GM12878 (cell line): ENCODE results near the gene ZMYND10. TPM values are rescaled to one million over a fixed set of nuclear protein-coding genes. Genes with fewer than 3 reads are reported as not detected.

Experiments
- ATAC-seq: fragments of 200-7000 bp; cut with Tn5 transposase; 3 replicates; pipeline ENCODE4 v1.9.1; 2020; ENCODE audit warnings: mild to moderate bottlenecking, moderate library complexity
- BruUV-seq: library from RNA; stranded (reverse); fragments of 400-500 nt; replicated peaks from 2 replicates; lab custom pipeline; 2021; lab: Mats Ljungman, UMichigan
- CTCF ChIA-PET: fragments of 300-600 bp; sonication (Branson Sonifier 250); formaldehyde crosslinking; extraction: SDS; loops from one replicate; lab custom pipeline; 2021; ENCODE audit warnings: inconsistent platforms; lab: Yijun Ruan, JAX
- POLR2A ChIA-PET: fragments of 350-600 bp; formaldehyde crosslinking; extraction: SDS; loops from one replicate; lab custom pipeline; 2021; ENCODE audit warnings: inconsistent platforms; lab: Charles Lee
- RAD21 ChIA-PET: fragments of 300-600 bp; sonication (Branson Sonifier 250); formaldehyde crosslinking; loops from one replicate; lab custom pipeline; 2023; ENCODE audit warnings: antibody characterized with exemption; ENCODE audit not compliant: unreplicated experiment; lab: Charles Lee
- SMC1A ChIA-PET: fragments of 300-600 bp; sonication (Branson Sonifier 250); formaldehyde crosslinking; loops from one replicate; lab custom pipeline; 2023; ENCODE audit not compliant: unreplicated experiment, uncharacterized antibody; lab: Charles Lee
- DNase-seq: peaks from one replicate; pipeline ENCODE4 v3.0.0-alpha.2; 2011; ENCODE audit warnings: low read depth, low spot score
- FAIRE-seq: peaks from 3 replicates; lab custom pipeline; 2011; peaks lifted over from hg19 to GRCh38; lab: Jason Lieb, UNC
- H2AFZ ChIP-seq: 2 replicates; pipeline ENCODE4 v1.6.0; 2011; ENCODE audit warnings: low read depth, low read length, control low read depth; ENCODE audit not compliant: control insufficient read depth
- H3K27ac ChIP-seq: 2 replicates; pipeline ENCODE4 v1.5.1; 2011; ENCODE audit warnings: control low read depth; ENCODE audit not compliant: control insufficient read depth, insufficient read depth
- H3K27me3 ChIP-seq, 2 experiments: replicated peaks in 1 of 2; 2 replicates each; pipeline versions ENCODE4 v1.6.0 to v1.6.1; 2011; ENCODE audit warnings: low read length in 1 of 2; ENCODE audit not compliant: control insufficient read depth in 2 of 2, insufficient read depth in 2 of 2
- H3K36me3 ChIP-seq, 2 experiments: 2 replicates each; pipeline ENCODE4 v1.5.1; 2011; ENCODE audit warnings: low read length in 1 of 2; ENCODE audit not compliant: control insufficient read depth in 2 of 2, insufficient read depth in 2 of 2
- H3K4me1 ChIP-seq: 2 replicates; pipeline ENCODE4 v1.6.1; 2011; ENCODE audit warnings: mild to moderate bottlenecking, low read length, moderate library complexity, mixed read lengths; ENCODE audit not compliant: control insufficient read depth, insufficient read depth
- H3K4me2 ChIP-seq: 2 replicates; pipeline ENCODE4 v1.6.0; 2011; ENCODE audit warnings: control low read depth; ENCODE audit not compliant: control insufficient read depth, insufficient read depth
- H3K4me3 ChIP-seq: fragments of 200-600 bp; sonication (generic); 2 replicates; pipeline ENCODE4 v1.5.1; 2016
- H3K79me2 ChIP-seq: 2 replicates; pipeline ENCODE4 v1.6.0; 2011; ENCODE audit warnings: low read length; ENCODE audit not compliant: control insufficient read depth, insufficient read depth
- H3K9ac ChIP-seq: 2 replicates; pipeline ENCODE4 v1.8.0; 2011; ENCODE audit warnings: low read length, control low read depth, mixed read lengths; ENCODE audit not compliant: control insufficient read depth, insufficient read depth
- H3K9me3 ChIP-seq: replicated peaks from 3 replicates; pipeline ENCODE4 v1.5.1; 2011; ENCODE audit warnings: mild to moderate bottlenecking, low read length; ENCODE audit not compliant: control insufficient read depth, insufficient read depth
- H4K20me1 ChIP-seq: 2 replicates; pipeline ENCODE4 v1.6.0; 2011; ENCODE audit not compliant: control insufficient read depth, insufficient read depth
- BMI1 ChIP-seq: fragments of 450-650 bp; IDR thresholded peaks from 2 replicates; pipeline ENCODE4 v1.6.1; 2016; ENCODE audit warnings: mild to moderate bottlenecking, moderate library complexity, borderline replicate concordance
- CREM ChIP-seq: IDR thresholded peaks from 2 replicates; pipeline ENCODE4 v1.6.1; 2014; ENCODE audit warnings: antibody characterized with exemption, low read depth
- DPF2 ChIP-seq: fragments of 450-650 bp; IDR thresholded peaks from 2 replicates; pipeline ENCODE4 v1.6.1; 2017; ENCODE audit warnings: mild to moderate bottlenecking
- ETV6 ChIP-seq, 2 experiments: fragments of 450-650 bp in 1 of 2; IDR thresholded peaks in 1 of 2; conservative IDR thresholded peaks in 1 of 2; 2 replicates each; pipeline ENCODE4 v1.6.1; 2014; ENCODE audit warnings: antibody characterized with exemption in 1 of 2, borderline replicate concordance in 1 of 2, low read depth in 1 of 2, mild to moderate bottlenecking in 1 of 2, moderate library complexity in 1 of 2
- HDGF ChIP-seq: fragments of 450-650 bp; IDR thresholded peaks from 2 replicates; pipeline ENCODE4 v1.6.1; 2016; ENCODE audit warnings: antibody characterized with exemption
- MYC ChIP-seq: IDR thresholded peaks from 2 replicates; pipeline ENCODE4 v1.6.1; 2011; ENCODE audit warnings: mild to moderate bottlenecking, low read length, moderate library complexity, inconsistent platforms; ENCODE audit not compliant: insufficient read depth, insufficient replicate concordance, insufficient read length, severe bottlenecking
- NBN ChIP-seq: fragments of 450-650 bp; IDR thresholded peaks from 2 replicates; pipeline ENCODE4 v1.6.1; 2016
- RELA ChIP-seq: fragments of 450-650 bp; IDR thresholded peaks from 2 replicates; pipeline ENCODE4 v1.8.0; 2014; ENCODE audit warnings: borderline replicate concordance; ENCODE audit not compliant: partially characterized antibody
- SMAD5 ChIP-seq: IDR thresholded peaks from 2 replicates; pipeline ENCODE4 v1.6.1; 2016; ENCODE audit warnings: antibody characterized with exemption, low read depth
- STAT1 ChIP-seq: fragments of 450-650 bp; conservative IDR thresholded peaks from 2 replicates; pipeline ENCODE4 v1.6.1; 2014; ENCODE audit warnings: antibody characterized with exemption, mild to moderate bottlenecking
- WRNIP1 ChIP-seq: IDR thresholded peaks from 2 replicates; pipeline ENCODE4 v1.6.1; 2011; ENCODE audit warnings: low read depth, low read length, improper control_type of control experiment, borderline replicate concordance
- YY1 ChIP-seq: IDR thresholded peaks from 2 replicates; pipeline ENCODE4 v1.6.1; 2011; ENCODE audit warnings: low read depth, mild to moderate bottlenecking, low read length
- ZNF207 ChIP-seq: fragments of 450-650 bp; IDR thresholded peaks from 2 replicates; pipeline ENCODE4 v1.6.1; 2014; ENCODE audit warnings: antibody characterized with exemption, mild to moderate bottlenecking, borderline replicate concordance
- ZSCAN29 ChIP-seq: fragments of 450-650 bp; IDR thresholded peaks from 2 replicates; pipeline ENCODE4 v1.6.1; 2017; ENCODE audit warnings: mild to moderate bottlenecking, moderate library complexity
- ZZZ3 ChIP-seq: IDR thresholded peaks from 2 replicates; pipeline ENCODE4 v1.6.1; 2011; ENCODE audit warnings: low read depth; ENCODE audit not compliant: control insufficient read depth, insufficient read length
- WGBS: methylation state at CpG from one replicate; pipeline ENCODE4 v1.1.6; 2016; ENCODE audit warnings: low lambda C conversion rate; ENCODE audit not compliant: insufficient replicate concordance, insufficient coverage; ENCODE audit errors: missing lambda C conversion rate; 5-methylcytosine and 5-hydroxymethylcytosine counted together
- in situ Hi-C: fragments of 300-500 bp; cut with MboI; formaldehyde crosslinking; loops from 9 replicates; pipeline ENCODE4 v1.14.3; 2018; ENCODE audit warnings: mixed read lengths
- intact Hi-C: fragments of 100-400 bp; cut with micrococcal nuclease; formaldehyde crosslinking; loops from one replicate; pipeline ENCODE4 v1.14.2; 2022; ENCODE audit not compliant: unreplicated experiment
- polyA plus RNA-seq, 11 experiments: library from polyadenylated mRNA; depleted of rRNA in 4 of 11; unstranded in 6 of 11; stranded (reverse) in 5 of 11; fragments of >200 nt; fragmentation: Nextera tagmentation in 4 of 11; fragmentation: Illumina TruSeq in 1 of 11; extraction: Ambion mirVana in 4 of 11; extraction: Trizol in 1 of 11; gene quantifications; 1 replicate in 1 of 11; 2 replicates in 10 of 11; pipeline versions ENCODE4 v1.2.1 to v1.2.3, GENCODE V29; 2011 to 2016; ENCODE audit warnings: inconsistent platforms in 2 of 11, missing spikeins in 2 of 11, low read depth in 1 of 11
- total RNA-seq, 4 experiments: library from RNA; depleted of rRNA in 3 of 4; stranded (reverse); fragments of >200 nt in 3 of 4; fragmentation: Illumina TruSeq in 1 of 4; extraction: Trizol in 1 of 4; gene quantifications; 2 replicates each; pipeline versions ENCODE4 v1.2.1 to v1.2.3, GENCODE V29; 2013 to 2021
- TF ChIP-seq, protein P1 (sequence below): fragments of 150-350 bp; IDR thresholded peaks from 2 replicates; pipeline ENCODE4 v1.6.1; 2014; ENCODE audit warnings: mild to moderate bottlenecking, low read depth, low read length

ZMYND10 gene
- total and polyA plus RNA-seq, 10 of the 15 experiments (the other 5 are each of a cell fraction or from before 2014, with no cell fraction given), result 0.11 to 1.0 (median 0.37) TPM

DNA sequence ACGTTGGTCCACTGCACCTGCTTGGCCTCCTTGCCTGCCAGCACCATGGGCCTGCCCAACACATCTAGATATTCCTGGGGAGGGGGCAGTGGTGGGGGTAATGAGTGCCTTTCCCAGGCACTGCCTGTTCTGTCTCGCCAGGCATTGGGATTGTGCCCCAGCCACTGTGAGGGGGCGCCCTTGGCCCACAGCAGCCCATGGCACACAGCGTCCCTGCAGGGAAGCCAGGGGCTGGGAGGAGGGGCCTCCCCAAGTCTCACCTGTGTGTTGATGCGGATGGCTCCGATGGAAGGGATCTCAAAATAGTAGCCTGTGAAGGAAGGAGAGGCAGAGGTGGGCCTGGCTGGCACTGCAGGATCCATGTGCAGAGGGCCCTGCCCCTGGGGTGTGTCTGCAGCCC is 32.5 kb upstream of the ZMYND10 start:
- Histone ChIP-seq H2AFZ (no peak overlapping the region), H3K27me3 (no peaks in the 10 kb centered on the region), H3K27ac (no peak overlapping the region), H3K36me3 (no peaks in the 10 kb centered on the region), H4K20me1 (no peaks in the 10 kb centered on the region), H3K4me2 (no peak overlapping the region), H3K9me3 (no peaks in the 10 kb centered on the region), H3K9ac (no peak overlapping the region), H3K79me2 (no peaks in the 10 kb centered on the region), H3K4me3 (no peak overlapping the region), H3K4me1 (no peaks in the 10 kb centered on the region)
- ChIA-PET SMC1A (no interaction called here), CTCF (no interaction called here), RAD21 (no interaction called here), POLR2A (no interaction called here)
- WGBS, result 29% methylated on average over 6 of the region's 6 CpGs
- in situ Hi-C loops, result no loop called here
- intact Hi-C loops, result no loop called here
- FAIRE-seq (no peak), DNase-seq (no peak), ATAC-seq (no peak)
- no TSS peak for BruUV-seq
- no peak for TF ChIP-seq RELA
- no peak for TF ChIP-seq ZSCAN29
- TF ChIP-seq WRNIP1, result no peak
- no peak for TF ChIP-seq CREM
- no peak for TF ChIP-seq YY1
- no peak for TF ChIP-seq DPF2
- no peak for TF ChIP-seq ETV6 (conservative IDR thresholded peaks at IDR 0.05 in 1 of 2, IDR thresholded peaks at IDR 0.05 in 1 of 2; ENCODE audit: borderline replicate concordance in 1 of 2, low read depth in 1 of 2)
- TF ChIP-seq STAT1, result no peak
- TF ChIP-seq, protein P1, sequence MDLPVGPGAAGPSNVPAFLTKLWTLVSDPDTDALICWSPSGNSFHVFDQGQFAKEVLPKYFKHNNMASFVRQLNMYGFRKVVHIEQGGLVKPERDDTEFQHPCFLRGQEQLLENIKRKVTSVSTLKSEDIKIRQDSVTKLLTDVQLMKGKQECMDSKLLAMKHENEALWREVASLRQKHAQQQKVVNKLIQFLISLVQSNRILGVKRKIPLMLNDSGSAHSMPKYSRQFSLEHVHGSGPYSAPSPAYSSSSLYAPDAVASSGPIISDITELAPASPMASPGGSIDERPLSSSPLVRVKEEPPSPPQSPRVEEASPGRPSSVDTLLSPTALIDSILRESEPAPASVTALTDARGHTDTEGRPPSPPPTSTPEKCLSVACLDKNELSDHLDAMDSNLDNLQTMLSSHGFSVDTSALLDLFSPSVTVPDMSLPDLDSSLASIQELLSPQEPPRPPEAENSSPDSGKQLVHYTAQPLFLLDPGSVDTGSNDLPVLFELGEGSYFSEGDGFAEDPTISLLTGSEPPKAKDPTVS, result no peak
- TF ChIP-seq BMI1, result no peak
- no peak for TF ChIP-seq ZZZ3
- TF ChIP-seq ZNF207, result no peak
- TF ChIP-seq NBN, result no peak
- no peak for TF ChIP-seq HDGF
- TF ChIP-seq SMAD5, result no peak
- TF ChIP-seq MYC, result no peak
